Urothelium cell line (cell line): Measurements from ENCODE around the gene ENOX2.
"Not testable (repeated sequence)": the region's sequence is repeated elsewhere in the genome, so short reads cannot be mapped to it uniquely, and the experiment has no call there.

Source experiments
- DNase-seq: peaks from one replicate; pipeline ENCODE4 v3.0.0; 2011; ENCODE audit warnings: low spot score, mixed read lengths
- FAIRE-seq: peaks from 2 replicates; lab custom pipeline; 2011; peaks lifted over from hg19 to GRCh38; lab: Jason Lieb, UNC

ENOX2 gene

DNA sequence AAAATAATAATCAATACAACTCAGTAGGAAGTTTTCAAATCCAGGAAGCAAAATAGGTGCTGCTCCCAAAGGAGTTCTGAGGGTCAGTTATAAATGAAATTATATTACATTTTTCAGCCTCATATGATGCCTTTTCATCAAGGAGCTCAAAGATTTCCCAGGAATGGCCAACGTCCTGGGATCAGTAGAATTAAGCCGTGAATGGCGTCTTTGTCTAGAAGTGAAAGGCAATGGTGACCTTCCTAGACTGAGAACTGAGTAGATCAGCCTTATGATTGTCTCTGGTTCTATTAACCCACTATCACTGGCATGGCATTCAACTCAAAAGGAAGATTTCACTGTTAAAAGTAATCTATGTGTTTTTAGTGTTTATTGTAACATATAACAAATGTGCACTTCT, 74.4 kb downstream of the ENOX2 start:
- FAIRE-seq (no peak), DNase-seq (no peak)

DNA sequence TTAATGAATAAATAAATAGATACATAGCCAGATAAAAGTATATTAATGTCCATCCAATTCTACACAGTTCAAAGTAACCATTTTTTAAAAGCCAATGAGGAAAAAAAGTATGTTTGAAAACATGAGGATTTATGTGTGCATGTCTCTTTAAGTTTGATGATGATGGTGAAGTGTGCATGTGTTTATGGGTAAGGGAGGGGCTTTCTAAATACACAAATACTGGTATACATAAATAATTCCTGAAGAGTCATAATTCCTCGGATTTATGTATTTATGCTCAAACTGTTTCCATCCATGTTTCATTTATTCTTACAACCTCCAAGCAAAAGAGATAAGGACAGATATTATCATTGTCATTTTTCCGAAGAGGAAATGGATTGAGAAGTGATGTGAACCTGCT, 75.4 kb downstream of the ENOX2 start:
- DNase-seq = no peak
- FAIRE-seq = no peak

DNA sequence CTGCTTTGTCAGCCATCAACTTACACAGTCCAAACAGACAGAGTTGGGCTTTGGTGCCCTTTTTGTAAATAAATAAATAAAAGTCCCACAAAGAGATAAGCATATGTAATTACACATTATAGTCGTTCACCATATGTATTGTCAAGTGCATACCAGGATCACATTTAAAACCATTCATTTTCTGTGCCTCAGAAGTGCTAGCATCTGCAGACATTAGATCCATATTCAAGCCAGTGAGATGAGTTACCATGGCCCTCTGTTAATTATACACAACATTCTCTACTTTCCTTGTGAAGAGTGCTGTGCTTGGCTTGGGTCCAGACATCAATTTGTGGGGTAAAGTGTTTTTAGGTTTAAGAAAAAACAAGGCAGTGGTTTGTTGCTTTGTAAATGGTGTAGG, 76.8 kb downstream of the ENOX2 start:
- FAIRE-seq (no peak), DNase-seq (no peak)

DNA sequence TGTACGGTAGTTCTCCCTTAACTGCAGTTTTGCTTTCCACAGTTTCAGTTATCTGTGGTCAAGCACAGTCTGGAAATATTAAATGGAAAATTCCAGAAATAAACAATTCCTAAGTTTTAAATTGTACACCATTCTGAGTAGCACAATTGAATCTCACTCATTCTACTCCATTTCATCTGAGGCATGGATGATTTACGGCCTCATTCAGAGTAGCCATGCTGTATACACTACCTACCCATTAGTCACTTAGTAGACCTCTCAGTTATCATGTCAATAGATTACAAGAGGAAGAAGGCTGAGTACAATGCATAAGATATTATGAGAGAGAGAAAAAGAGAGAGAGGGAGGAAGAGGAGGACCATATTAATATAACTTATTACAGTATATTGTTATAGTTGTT, 77.5 kb downstream of the ENOX2 start:
- FAIRE-seq (no peak), DNase-seq (no peak)

DNA sequence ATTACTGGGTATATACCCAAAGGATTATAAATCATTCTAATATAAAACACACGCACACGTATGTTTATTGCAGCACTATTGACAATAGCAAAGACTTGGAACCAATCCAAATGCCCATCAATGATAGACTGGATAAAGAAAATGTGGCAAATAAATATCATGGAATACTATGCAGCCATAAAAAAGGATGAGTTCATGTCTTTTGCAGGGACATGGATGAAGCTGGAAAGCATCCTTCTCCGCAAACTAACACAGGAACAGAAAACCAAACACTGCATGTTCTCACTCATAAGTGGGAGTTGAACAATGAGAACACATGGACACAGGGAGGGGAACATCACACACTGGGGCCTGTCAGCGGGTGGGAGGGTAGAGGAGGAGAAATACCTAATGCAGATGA, 83.6 kb downstream of the ENOX2 start:
- FAIRE-seq, DNase-seq: not testable (repeated sequence)

DNA sequence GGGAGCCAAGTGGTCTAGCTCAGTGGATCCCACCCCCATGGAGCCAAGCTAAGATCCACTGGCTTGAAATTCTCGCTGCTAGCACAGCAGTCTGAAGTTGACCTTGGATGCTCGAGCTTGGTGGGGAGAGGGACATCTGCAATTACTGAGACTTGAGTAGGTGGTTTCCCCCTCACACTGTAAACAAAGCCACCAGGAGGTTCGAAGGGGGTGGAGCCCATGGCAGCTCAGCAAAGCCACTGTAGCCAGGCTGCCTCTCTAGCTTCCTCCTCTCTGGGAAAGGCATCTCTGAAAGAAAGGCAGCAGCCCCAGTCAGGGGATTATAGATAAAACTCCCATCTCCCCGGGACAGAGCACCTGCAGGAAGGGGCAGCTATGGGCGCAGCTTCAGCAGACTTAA, 89.1 kb downstream of the ENOX2 start:
- DNase-seq, FAIRE-seq: not testable (repeated sequence)

DNA sequence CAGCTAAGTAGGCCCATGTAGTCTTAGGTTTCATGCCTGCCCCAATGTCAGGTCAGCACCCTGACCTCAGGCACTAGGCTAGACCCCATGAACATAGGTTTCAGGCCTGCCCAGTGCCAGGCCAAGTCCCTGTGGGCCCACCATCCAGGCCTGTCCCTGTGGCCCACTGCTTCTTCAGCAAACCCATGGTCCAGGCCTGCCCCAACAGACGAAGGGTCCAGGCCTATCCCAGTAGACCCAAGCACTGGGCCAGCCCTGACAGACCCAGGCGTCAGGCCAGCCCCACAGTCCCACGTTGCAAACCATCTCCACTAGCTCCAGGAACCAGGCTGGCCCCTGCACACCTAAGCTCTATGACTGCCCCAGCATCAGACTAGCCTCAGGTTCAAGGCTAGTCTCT, 92.4 kb downstream of the ENOX2 start:
- DNase-seq (no peak), FAIRE-seq (no peak)

DNA sequence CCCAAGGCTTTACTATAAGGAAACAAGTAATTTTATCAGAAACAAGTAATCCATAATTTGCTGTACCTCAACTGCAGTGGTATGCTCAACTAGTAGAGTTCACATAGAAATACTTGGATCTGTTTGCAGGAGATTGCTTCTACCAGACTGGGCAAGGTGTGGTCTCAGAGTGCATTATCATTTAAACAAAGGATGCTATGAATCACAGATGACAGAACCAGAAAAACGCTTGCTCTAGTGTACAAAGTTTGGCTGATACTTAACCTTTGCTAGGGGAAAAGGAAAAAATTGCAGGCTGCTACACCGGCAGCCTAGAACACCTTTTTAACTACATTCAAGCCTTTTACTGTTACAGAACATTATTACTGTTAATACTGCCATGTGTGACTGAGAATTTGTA, 97.1 kb downstream of the ENOX2 start:
- no peak for DNase-seq
- FAIRE-seq = no peak

DNA sequence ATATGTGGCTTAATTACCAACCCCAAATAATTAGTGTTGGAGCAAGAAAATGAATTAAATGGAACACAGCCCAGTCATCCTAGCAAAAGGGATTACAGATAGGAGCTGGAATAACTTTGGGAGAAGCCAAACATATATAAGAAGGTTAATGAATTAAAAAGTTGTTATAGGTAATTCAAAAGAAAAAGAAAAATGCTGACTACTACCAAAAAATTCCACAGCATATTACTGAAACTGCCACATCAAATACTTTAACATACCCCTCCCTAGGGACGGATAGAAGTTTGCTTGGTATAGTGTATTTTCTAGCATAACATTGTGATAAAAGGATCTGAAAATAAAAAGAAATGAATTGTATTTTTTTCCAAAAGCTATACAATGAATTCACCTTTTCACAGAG, 99.5 kb downstream of the ENOX2 start:
- FAIRE-seq = no peak

DNA sequence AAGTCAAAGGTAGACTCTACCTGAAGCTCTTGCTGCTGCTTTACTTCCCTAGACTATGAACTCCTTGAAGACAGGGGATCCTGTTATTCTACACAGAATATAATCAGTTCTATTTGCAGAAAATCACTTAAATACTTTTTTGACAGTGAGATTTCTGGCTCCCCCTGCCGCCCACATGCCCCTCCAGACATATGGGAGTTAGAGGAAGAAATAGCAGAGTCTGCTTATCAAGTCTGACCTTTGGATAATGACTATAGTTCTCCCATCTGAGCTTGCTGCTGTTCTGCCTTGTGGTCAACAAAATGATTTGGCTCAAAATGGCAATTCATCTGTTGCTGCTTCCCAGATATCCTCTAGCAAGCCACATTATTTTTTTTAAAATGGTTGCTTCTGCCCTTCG, 101.1 kb downstream of the ENOX2 start:
- FAIRE-seq (no peak), DNase-seq (no peak)

More for the DNA sequence above, 99.5 kb downstream of the ENOX2 start:
- no peak for DNase-seq

DNA sequence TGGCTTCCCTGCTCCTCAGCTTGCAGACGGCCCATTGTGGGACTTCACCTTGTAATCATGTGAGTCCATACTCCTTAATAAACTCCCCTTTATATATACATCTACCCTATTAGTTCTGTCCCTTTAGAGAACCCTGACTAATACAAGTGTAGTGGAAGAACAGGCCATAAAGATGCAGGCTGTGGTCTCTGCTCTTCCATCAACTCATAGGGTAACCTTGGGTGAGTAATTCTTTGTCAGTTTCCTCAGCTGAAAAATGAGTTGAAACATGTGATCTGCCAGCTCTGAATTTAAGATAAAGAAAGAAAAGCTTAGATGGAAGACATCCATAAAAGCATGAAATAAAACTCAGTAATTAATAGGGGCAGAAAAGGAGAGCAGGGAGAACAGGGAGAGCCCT, 103.6 kb downstream of the ENOX2 start:
- DNase-seq = no peak
- FAIRE-seq = no peak

DNA sequence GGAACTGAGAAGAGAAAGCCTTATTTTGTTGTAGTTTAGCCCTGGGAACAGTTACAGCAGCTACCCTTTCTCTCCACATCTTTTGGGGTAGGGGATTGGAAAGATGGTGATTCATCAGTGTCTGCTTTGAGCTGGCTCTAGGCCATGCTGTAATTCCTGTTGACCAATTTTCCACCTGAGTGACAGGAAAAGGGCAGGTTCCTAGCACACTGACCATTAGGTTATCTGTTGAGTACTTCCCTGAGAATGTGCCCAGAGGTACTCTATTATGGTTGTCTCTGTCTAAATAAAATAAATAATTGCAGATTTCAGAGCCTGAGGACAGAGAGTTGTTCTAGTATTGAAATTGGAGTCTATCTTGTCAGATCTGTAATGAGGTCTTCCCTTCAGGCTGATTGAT, 109.0 kb downstream of the ENOX2 start:
- no peak for FAIRE-seq
- DNase-seq = no peak

DNA sequence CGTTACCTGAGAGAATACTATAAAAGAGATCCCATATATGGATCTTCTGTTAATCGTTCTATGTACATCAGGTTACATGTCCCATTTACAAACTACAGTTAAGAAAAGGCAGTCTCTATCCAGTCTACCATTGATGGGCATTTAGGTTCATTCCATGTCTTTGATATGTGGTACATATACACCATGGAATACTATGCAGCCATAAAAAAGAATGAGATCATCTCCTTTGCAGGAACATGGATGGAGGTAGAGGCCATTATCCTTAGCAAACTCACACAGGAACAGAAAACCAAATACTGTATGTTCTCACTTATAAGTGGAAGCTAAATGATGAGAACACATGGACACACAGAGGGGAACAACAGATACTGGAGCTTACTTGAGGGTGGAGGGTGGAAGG, 111.1 kb downstream of the ENOX2 start:
- not testable (repeated sequence) for FAIRE-seq, DNase-seq

DNA sequence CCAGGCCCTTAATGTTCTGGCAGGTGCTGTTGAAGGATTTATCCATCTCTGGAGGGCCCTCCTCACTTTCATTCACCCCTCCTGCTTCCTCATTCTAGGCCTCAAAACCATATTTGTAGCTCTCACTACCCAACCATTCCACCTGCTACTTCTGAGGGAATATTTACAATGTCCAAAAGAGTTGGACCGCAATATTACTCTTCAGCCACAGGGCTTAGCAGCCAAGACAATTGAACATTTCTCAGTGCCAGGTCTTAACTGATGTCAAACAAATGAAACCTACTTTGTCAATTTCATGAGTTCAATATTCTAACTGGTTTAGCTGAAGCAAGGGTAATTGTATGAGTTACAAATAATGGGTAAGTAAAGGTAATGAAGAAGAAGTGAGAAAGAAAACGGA, 113.2 kb downstream of the ENOX2 start:
- DNase-seq = no peak
- FAIRE-seq = no peak

DNA sequence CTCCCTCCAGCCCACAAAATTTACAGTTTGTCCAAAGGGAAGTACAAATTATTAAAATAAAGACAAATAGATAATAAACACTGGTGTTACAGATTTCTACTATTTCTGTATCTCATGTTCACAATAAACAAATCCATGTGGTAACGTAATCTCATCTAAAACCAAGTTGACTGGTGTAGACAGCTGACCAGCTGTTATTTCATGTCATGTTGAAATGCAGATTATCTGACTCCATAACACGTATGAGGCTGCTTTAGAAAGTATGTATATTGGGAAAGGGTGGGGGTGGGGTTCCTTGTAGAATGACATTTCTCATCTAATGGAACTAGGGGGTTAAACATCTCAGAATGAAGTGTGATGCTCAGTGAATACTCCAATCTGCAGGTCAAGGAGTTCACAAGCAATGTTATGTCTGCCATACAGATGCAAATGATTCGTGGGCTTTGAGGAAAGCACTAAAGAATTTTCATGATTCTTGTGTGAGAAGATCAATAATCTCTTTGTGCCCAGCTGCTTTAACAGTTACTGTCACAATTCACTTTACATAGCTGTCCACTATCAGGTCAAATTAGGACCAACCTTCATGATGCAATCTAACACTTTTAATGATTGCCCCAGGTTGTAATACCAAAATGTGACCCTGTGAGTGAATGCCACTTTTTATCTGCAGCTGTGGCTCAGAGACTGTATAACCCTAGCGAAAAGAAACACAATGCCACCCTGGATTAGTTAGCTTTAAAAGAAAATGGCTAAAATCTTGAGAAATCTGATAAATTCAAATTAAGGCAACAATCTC, 114.0 kb downstream of the ENOX2 start:
- FAIRE-seq (no peak), DNase-seq (no peak)

DNA sequence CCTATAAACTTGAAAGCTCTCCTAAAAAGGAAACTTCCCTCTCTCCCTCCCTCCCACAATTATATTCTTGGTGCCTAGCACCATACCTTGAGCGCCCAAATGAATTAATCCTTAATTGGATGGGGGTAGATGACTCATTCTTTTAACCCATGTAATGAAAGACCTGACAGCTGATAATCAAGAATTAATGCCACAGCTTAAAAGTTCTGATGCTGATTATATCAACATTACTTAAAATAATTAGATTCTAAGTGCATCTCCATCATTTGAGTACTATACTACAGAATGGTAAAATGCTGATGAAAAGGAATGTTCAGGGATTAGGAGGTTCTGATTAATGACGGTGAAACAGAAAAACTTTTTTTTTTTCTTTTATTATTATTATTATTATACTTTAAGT, 117.0 kb downstream of the ENOX2 start:
- no peak for DNase-seq
- no peak for FAIRE-seq

DNA sequence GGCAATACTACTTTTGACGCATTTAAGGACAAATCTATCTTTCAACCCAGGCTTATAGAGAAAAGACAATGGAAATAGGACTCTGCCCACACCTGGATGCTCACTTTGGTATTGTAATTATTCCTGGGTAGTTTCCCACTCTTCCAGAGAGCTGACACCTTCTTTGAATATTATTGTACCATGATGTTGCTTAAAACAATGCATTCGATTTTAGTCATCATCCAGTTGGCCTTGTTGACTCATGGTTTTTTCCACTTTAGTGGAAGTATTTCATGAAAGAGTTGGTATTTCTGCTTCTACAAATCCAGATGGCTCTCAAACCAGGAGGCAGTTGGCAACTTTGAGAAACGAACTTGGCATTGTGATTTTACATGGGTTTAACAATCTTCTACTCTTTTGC, 124.2 kb downstream of the ENOX2 start:
- FAIRE-seq = no peak
- no peak for DNase-seq

DNA sequence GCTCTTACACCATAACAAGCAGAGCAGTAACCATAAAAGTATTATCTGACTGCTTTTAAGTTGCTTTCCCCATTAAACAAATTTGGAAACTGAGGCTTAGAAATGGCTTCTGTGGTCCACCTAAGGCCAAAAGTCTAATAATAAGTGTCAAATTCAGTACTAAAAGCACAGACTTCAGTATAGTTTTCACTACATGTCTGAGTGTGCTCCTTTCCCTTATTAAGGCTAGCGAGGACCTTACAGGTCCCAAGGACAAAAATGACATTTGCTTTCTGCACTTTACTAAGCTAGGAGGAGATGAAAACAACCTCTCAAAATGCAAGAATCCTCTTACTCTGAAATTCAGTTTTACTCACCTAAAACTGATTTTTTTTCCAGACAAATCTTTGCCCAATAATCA, 127.2 kb downstream of the ENOX2 start:
- DNase-seq (no peak), FAIRE-seq (no peak)

DNA sequence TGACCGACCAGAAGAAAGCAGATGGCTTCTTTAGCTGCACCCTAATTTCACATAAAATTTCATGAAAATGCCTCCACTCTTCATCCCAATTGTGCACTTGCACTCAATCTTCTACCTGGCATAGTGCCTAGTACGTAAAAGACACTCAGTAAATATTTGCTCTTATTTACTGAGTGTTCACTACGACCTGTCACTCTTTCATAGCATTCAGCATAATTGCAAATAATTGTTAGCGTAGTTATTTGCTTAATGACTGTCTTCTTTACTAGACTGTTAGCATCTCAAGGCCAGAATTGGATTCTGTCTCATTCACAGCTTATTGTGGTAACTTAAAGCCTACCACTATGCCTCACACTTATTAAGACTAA, 130.2 kb downstream of the ENOX2 start:
- no peak for DNase-seq
- FAIRE-seq = no peak

DNA sequence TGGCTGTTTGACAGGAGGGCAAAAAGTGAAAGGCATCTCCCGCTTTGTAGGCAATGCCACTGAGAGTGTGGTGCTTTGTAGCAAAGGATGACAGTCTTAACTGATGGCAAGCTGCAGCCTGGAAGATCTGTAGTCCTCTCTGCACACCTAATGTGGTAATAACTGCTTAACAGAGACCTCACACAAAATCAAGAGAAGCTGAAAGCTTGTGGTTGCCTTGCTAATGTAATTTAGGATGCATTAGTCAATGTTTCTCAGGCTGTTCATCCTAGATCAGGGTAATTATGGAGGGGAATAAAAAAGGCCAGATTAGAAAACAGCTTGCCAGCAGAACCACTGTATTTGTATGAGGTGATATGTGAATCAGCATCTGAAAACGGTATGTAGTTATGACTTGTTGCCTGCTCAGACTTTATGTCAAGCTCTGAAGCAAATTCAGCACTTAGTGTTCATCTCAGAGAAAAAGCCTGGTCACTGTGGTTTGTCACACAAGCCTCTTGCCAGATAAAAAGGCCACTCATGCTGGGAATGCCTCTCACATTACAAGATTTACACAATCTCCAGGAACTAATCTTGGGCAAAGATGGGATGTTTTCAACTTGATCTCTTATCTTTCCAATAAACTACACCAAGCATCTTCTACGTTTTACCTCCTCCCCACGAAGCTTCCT, 130.8 kb downstream of the ENOX2 start:
- DNase-seq = no peak

DNA sequence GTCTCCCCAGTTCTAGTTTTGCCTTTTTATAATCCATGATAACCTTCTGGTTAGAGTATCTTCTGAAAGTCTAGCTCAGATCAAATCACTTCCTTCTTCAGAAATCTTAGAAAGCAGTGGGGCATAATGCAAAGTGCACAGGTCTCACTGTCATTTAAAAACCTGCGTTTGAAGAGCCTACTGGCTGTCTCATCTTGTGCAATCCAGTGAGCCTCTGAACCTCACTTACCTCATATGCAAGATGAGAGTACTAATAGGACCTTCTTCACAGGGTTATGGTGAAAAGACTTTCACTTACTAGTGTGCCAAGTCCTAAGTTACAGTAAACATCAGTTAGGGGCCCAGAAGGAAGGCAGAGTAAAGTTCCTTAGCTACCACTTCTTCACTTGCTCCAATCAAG, 131.4 kb downstream of the ENOX2 start:
- DNase-seq (no peak), FAIRE-seq (no peak)

More for the DNA sequence above, 130.8 kb downstream of the ENOX2 start:
- no peak for FAIRE-seq

DNA sequence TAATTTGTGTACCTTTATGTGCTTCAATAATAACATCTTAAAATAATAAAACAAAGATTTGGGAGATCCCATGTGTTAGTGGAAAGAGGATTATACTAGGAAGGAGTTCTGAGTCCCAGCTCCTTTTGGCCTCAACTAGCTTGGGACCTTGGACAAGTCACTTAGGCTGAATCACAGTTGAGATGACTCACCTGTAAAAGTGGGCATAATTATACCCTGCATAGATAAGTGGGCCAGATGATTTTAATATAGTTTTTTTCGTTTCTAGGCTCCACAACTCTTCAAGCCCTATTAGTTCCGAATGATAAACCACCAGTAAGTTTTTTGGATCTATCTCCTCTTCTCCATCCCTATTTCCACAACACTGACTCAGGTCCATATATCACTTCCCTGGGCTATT, 131.8 kb downstream of the ENOX2 start:
- DNase-seq (peak; percentile 1), FAIRE-seq (no peak)

DNA sequence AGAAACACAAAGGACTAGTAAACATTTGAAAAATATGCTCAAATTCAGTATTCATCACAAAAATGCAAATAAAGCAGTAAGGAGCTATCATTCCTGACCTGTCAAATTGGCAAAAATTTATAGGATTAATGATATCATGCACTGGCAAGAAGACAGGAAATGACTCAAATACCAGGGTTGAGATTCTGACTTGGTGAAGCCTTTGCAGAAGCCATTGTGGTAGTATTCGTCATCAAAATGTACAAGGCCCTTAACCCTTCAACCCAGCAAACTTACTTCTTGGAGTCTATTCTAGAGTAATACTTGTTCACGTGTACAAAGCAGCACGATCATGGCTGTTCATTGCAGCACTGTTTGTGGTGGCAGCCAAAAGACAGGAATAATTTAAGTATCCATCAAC, 132.4 kb downstream of the ENOX2 start:
- FAIRE-seq = no peak

More for the DNA sequence above, 132.4 kb downstream of the ENOX2 start:
- DNase-seq = peak; percentile 7
